Lower lobe of right lung (tissue), 2 donors: Measurements from ENCODE around the gene PADI4. TPM values are rescaled to one million over a fixed set of nuclear protein-coding genes. Genes with fewer than 3 reads are reported as not detected.

ENCODE experiments used
- ATAC-seq, 2 donors: fragments of 200-7000 bp; cut with Tn5 transposase; one replicate each; pipeline ENCODE4 v1.9.1; 2020 to 2022; ENCODE audit warnings: mild to moderate bottlenecking in 2 of 2, moderate library complexity in 2 of 2
- DNase-seq: peaks from one replicate; pipeline ENCODE4 v3.0.0-alpha.2; 2020
- H3K27ac ChIP-seq: fragments of 200-600 bp; one replicate; pipeline ENCODE4 v1.8.0; 2022
- H3K27me3 ChIP-seq: fragments of 200-600 bp; one replicate; pipeline ENCODE4 v1.8.0; 2022; ENCODE audit warnings: low read depth
- H3K36me3 ChIP-seq: fragments of 200-600 bp; one replicate; pipeline ENCODE4 v1.8.0; 2022; ENCODE audit warnings: mild to moderate bottlenecking
- H3K4me1 ChIP-seq: fragments of 200-600 bp; one replicate; pipeline ENCODE4 v1.8.0; 2022
- H3K4me3 ChIP-seq: fragments of 200-600 bp; one replicate; pipeline ENCODE4 v1.8.0; 2022; ENCODE audit warnings: mild to moderate bottlenecking
- H3K9me3 ChIP-seq: fragments of 200-600 bp; one replicate; pipeline ENCODE4 v1.8.0; 2022
- CTCF ChIP-seq: fragments of 200-600 bp; IDR thresholded peaks from one replicate; pipeline ENCODE4 v1.8.0; 2022; ENCODE audit warnings: antibody characterized with exemption, mild to moderate bottlenecking
- intact Hi-C: fragments of 100-400 bp; cut with DNase I; formaldehyde crosslinking; loops from one replicate; pipeline ENCODE4 v1.11.0; 2022
- total RNA-seq: library from RNA; stranded (reverse); fragmentation: NEBNext Ultra II Directional; extraction: Animal tissue kit (Norgen Biotek cat#: 25700); gene quantifications from one replicate; pipeline ENCODE4 v1.2.1, GENCODE V29; 2021
- donor health status: DM: no; HTN: yes; CAD: no; lungs with severe emphysema.

The PADI4 gene
- total RNA-seq, 1 donor from 2014 or later: 7.2 TPM

GRCh38 chr1:17397910-17398695 lies 90.1 kb downstream of the PADI4 start:
- ATAC-seq: peak; percentile 55 to 69
- no peaks in the 10 kb centered on the region for H3K27me3 ChIP-seq
- no peak for TF ChIP-seq CTCF
- H3K27ac ChIP-seq: no peak overlapping the region
- H3K9me3 ChIP-seq: no peaks in the 10 kb centered on the region
- intact Hi-C loops: no loop called here
- DNase-seq: no peak
- no peak overlapping the region for H3K4me3 ChIP-seq
- no peaks in the 10 kb centered on the region for H3K36me3 ChIP-seq
- no peaks in the 10 kb centered on the region for H3K4me1 ChIP-seq

DNA sequence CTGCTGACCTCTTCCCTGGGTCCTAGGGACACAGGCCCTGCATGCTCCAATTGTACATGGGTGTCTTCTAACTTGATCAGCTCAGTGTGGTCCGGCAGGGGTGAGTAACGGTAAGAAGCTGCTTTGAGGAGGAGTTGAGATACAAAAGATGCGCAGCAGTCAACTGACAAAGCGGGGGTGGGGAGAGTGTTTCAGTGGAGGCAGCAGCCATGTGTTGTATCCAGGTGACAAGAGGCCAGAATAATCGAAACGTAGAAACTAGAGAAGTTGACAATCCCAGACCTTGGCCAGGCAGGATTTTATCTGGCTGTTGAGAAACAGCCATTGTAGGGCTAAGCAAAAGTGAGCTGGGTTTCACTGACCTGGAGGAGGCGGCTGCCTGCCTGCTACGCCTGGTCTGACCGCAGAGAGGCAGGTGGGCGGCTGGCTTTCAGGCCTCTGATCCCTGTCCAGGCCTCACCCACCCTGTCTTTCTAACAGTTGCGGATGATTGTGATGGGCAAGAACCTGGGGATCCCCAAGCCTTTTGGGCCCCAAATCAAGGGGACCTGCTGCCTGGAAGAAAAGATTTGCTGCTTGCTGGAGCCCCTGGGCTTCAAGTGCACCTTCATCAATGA lies 92.8 kb downstream of the PADI4 start:
- H3K36me3 ChIP-seq: no peaks in the 10 kb centered on the region
- H3K9me3 ChIP-seq: no peaks in the 10 kb centered on the region
- H3K27me3 ChIP-seq: no peaks in the 10 kb centered on the region
- no peaks in the 10 kb centered on the region for H3K4me1 ChIP-seq
- DNase-seq (no peak), ATAC-seq (no peak)
- no peak for TF ChIP-seq CTCF
- intact Hi-C loops: no loop called here
- H3K27ac ChIP-seq: no peak overlapping the region
- H3K4me3 ChIP-seq: no peak overlapping the region

- peaks cover 2% of the 10 kb centered on the region for H3K36me3 ChIP-seq
- no peak for TF ChIP-seq CTCF
- DNase-seq (no peak), ATAC-seq (no peak)
- no peak overlapping the region for H3K27ac ChIP-seq
- no peak overlapping the region for H3K4me3 ChIP-seq
- H3K9me3 ChIP-seq: no peaks in the 10 kb centered on the region
- intact Hi-C loops: no loop called here
- no peaks in the 10 kb centered on the region for H3K27me3 ChIP-seq
- H3K4me1 ChIP-seq: no peaks in the 10 kb centered on the region
Measured at GRCh38 chr1:17401841-17402240, 93.8 kb downstream of the PADI4 start.

DNA sequence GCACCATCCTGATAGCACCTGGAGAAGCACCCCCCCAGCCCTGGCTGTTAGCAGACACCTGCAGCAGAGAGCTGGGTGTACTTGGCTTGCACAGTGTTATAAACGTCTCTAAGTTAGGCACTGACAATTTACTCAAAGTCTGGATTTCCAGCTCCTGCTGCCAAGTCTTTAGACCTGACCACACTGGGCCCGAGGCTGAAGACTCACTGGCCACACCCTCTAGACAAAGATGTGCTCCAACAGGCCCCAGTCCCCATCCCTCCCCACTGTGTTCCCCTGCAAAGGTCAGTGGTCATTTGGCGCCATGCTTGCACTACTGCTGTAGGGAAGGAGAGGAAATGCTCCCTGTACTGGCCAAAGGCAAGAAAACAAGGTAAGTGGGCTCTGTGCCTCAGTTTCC lies 95.1 kb downstream of the PADI4 start:
- intact Hi-C loops: no loop called here
- no peaks in the 10 kb centered on the region for H3K4me1 ChIP-seq
- H3K36me3 ChIP-seq: peaks cover 14% of the 10 kb centered on the region
- no peak for ATAC-seq
- no peak overlapping the region for H3K4me3 ChIP-seq
- no peaks in the 10 kb centered on the region for H3K27me3 ChIP-seq
- no peaks in the 10 kb centered on the region for H3K9me3 ChIP-seq
- H3K27ac ChIP-seq: no peak overlapping the region
- no peak for DNase-seq
- no peak for TF ChIP-seq CTCF

- peaks cover 25% of the 10 kb centered on the region for H3K36me3 ChIP-seq
- intact Hi-C loops: no loop called here
- no peaks in the 10 kb centered on the region for H3K27me3 ChIP-seq
- H3K9me3 ChIP-seq: no peaks in the 10 kb centered on the region
- no peaks in the 10 kb centered on the region for H3K4me1 ChIP-seq
- no peak overlapping the region for H3K27ac ChIP-seq
- no peak for TF ChIP-seq CTCF
- ATAC-seq: no peak
- no peak overlapping the region for H3K4me3 ChIP-seq
- no peak for DNase-seq
Measured at GRCh38 chr1:17404034-17404684, 96.2 kb downstream of the PADI4 start.
